D721Med (cell line): ENCODE measurements around the gene ATCAY.

Experiments
- DNase-seq: peaks from one replicate; pipeline ENCODE4 v3.0.0; 2011; ENCODE audit warnings: low spot score; ENCODE audit not compliant: insufficient read length
- FAIRE-seq: peaks from 2 replicates; lab custom pipeline; 2011; peaks lifted over from hg19 to GRCh38; lab: Jason Lieb, UNC
- TF ChIP-seq, protein P1 (sequence below): IDR thresholded peaks from 2 replicates; pipeline ENCODE4 v1.5.1; 2012; ENCODE audit warnings: mild to moderate bottlenecking, control low read depth; ENCODE audit not compliant: insufficient read depth; ENCODE audit errors: missing control alignments

The ATCAY gene

DNA sequence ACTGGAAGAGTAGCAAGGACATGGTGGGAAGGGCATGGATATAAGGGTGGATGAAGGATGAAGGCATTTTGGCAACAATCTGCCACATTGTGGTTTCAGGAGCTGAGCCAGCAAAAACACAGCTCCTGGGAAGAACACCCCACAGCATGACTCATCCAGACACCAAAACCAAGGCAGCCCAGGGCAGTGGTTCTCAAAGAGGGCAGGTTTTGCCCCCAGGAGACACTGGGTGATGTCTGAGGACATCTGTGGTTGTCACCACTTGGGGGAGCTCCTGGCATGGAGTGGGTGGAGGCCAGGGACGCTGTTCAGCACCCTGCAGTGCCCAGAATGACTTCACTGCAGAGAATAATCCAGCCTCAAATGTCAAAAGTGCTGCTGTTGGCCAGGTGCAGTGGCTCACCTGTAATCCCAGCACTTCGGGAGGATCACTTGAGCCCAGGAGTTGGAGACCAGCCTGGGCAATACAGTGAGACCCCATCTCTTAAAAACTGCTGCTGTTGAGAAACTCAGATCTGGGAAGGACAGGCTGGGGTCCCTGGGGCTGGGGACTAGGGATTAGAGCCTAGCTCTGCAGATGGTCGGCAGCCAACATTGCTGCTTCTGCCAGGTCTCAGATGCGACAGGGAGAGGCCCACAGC lies 27.8 kb upstream of the ATCAY start:
- DNase-seq (no peak), FAIRE-seq (no peak)
- TF ChIP-seq, protein P1, sequence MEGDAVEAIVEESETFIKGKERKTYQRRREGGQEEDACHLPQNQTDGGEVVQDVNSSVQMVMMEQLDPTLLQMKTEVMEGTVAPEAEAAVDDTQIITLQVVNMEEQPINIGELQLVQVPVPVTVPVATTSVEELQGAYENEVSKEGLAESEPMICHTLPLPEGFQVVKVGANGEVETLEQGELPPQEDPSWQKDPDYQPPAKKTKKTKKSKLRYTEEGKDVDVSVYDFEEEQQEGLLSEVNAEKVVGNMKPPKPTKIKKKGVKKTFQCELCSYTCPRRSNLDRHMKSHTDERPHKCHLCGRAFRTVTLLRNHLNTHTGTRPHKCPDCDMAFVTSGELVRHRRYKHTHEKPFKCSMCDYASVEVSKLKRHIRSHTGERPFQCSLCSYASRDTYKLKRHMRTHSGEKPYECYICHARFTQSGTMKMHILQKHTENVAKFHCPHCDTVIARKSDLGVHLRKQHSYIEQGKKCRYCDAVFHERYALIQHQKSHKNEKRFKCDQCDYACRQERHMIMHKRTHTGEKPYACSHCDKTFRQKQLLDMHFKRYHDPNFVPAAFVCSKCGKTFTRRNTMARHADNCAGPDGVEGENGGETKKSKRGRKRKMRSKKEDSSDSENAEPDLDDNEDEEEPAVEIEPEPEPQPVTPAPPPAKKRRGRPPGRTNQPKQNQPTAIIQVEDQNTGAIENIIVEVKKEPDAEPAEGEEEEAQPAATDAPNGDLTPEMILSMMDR, result peak; percentile 17

DNA sequence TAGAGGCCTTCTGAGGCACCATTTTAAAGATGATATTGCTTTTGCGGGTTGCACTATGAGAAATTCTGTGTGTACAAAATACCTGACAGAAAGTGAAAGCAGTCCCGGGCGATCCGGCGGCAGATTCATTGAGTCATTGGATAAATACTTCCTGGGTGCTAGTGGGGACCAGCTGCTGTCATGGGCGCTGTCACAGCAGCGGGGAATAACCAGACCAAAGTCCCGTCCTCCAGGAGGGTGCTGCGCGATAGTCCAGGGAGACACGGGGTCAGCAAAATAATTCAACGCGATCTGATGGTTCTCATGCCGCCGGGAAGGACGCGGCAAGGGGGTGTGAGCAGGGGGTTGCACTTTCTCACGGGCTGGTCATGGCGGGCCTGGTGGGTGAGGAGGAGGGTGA lies 25.2 kb upstream of the ATCAY start:
- DNase-seq (no peak), FAIRE-seq (no peak)
- TF ChIP-seq, protein P1, result no peak

DNA sequence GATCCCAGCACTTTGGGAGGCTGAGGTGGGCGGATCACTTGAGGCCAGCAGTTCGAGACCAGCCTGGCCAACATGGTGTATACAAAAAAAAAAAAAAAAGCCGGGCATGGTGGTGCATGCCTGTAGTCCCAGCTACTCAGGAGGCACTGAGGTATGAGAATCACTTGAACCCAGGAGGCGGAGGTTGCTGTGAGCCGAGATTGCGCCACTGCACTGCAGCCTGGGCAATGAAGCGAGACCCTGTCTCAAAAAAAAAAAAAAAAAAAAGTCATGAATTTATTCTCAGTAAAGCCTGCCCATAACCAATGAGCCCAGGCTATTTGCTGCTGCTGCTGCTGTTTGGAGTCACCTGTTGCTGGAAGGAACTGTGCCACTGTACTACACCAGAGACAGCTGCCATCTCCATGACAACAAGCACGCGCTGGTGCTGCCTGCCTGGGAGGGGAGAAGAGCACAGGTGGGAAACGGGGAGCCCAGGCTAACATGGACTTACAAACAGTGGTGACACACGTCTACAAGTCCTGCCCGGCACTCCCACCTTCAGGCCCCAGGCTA lies 23.0 kb upstream of the ATCAY start:
- no peak for DNase-seq
- FAIRE-seq, result no peak

GRCh38 chr19:3860499-3860898 lies 20.0 kb upstream of the ATCAY start:
- TF ChIP-seq, protein P1, result no peak
- DNase-seq, result no peak
- no peak for FAIRE-seq

More for the DNA sequence above, 23.0 kb upstream of the ATCAY start:
- TF ChIP-seq, protein P1, result no peak

DNA sequence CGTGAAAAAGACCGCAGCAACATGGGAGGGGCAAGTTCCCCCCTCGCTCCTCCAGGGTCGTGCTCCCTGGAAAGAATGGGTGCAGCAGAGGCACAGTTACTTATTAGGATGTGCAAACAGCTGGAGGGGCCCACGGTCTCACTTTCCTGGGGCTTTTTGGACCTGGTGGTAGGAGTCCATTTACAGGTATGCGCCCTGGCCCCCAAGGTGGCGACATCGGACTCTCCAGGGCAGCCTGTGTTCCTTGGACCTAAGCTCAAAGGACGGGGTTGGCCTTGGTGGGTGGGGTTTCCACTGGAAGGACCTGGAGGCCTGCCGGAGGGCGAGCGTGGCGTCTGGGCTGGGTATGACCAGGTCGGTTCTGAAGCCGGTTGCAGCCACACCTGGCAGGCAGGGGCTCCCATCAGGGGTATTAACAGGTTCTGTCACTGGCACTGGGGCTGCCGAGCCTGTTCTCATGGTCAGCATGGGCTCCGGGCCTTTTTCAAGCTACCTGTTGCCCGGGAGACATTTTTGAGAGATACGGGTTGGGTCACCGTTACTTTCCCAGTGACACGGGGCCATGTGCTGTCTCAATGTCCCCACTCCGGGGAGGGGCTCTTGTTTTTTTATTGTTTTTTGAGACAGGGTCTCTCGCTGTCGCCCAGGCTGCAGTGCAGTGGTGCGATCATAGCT lies 17.5 kb upstream of the ATCAY start:
- DNase-seq (no peak), FAIRE-seq (no peak)
- TF ChIP-seq, protein P1, result no peak

- TF ChIP-seq, protein P1, result no peak
- FAIRE-seq, result no peak
- DNase-seq, result no peak
Observed at GRCh38 chr19:3863648-3864047, 16.8 kb upstream of the ATCAY start.
